ENCODE results near the gene PAPLN. TPM values are rescaled to one million over a fixed set of nuclear protein-coding genes. Genes with fewer than 3 reads are reported as not detected.

Gene PAPLN
- total RNA-seq, 2 donors from 2014 or later = 9.6 to 13.5 TPM

DNA sequence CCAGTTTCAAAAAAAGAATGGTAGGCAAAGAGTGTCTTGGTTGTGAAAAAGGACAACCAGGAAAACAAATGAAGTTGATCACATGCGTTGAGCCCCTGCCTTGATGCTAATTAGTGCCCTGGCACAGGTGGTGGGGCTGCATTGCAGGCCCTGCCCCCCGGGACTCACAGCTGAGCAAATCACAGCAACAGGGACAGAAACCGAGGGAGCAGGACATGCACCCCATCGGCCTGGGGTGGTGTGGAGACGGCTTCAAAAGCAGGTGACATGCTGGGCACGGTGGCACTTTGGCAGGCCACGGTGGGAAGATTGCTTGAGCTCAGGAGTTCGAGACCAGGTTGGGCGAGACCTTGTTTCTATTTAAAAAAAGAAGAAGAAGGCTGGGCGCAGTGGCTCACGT is 1.1 kb upstream of the PAPLN start:
- DNase-seq (no peak), ATAC-seq (no peak)
- H3K9me3 ChIP-seq = no peaks in the 10 kb centered on the region
- no peaks in the 10 kb centered on the region for H3K36me3 ChIP-seq (replicated peaks in 1 of 2; ENCODE audit: insufficient read depth in 1 of 2, low read depth in 2 of 2)
- peaks cover 0 to 18% of the 10 kb centered on the region in 2 donors for H3K27me3 ChIP-seq
- WGBS, 2 donors = 71 to 83% methylated on average over 11 of the region's 11 CpGs
- intact Hi-C loops (cut with DNase I) = no loop called here
- H3K4me1 ChIP-seq = peaks cover 29% of the 10 kb centered on the region
- TF ChIP-seq CTCF (IDR thresholded peaks at IDR 0.05) = no peak
- TF ChIP-seq POLR2A (IDR thresholded peaks at IDR 0.05) = no peak
- no peak overlapping the region for H3K27ac ChIP-seq
- H3K4me3 ChIP-seq = no peak overlapping the region

- no peak overlapping the region for H3K4me3 ChIP-seq
- no peak for TF ChIP-seq POLR2A (IDR thresholded peaks at IDR 0.05)
- TF ChIP-seq CTCF (IDR thresholded peaks at IDR 0.05) = no peak
- H3K27me3 ChIP-seq = peaks cover 0 to 18% of the 10 kb centered on the region in 2 donors
- ATAC-seq (no peak), DNase-seq (no peak)
- WGBS, 2 donors = 71 to 89% methylated on average over 6 of the region's 7 CpGs
- H3K27ac ChIP-seq = no peak overlapping the region
- no peaks in the 10 kb centered on the region for H3K36me3 ChIP-seq (replicated peaks in 1 of 2; ENCODE audit: insufficient read depth in 1 of 2, low read depth in 2 of 2)
- H3K4me1 ChIP-seq = peaks cover 29% of the 10 kb centered on the region
- no peaks in the 10 kb centered on the region for H3K9me3 ChIP-seq
- intact Hi-C loops (cut with DNase I) = no loop called here
Observed at GRCh38 chr14:73236752-73237218, 521 bp upstream of the PAPLN start.

DNA sequence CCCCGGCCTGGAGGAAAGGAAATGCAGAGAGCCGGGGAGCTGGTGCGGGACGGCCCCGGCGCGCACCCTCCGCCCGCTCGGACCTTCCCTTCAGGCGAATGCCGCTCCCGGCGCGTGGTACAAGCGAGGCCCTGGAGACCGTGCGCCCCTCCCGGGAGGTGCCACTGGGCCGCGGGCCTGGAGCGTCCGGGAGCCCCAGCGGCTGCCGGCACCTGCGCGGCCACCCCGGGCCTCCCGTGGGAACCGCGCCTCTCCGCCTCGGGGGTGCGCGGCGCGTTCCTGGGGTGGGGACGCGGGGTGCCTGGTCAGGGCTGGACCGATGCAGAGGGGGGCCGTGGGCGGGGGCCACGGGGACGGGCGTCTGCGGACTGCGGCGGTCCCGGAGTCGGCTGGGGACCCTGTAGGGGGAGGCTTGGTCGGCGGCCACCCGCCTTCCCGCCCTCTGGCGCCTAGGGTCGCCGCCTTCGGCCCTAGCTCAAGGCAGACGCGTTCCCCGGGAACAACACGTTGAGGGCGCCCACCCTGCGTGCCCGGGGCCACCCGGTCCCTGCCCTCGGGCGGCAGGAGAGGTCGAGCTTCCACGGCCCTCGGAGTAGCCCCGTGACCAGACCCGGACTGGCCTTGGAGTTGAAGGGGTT is 599 bp downstream of the PAPLN start:
- Histone ChIP-seq H3K9me3 (no peaks in the 10 kb centered on the region), H3K4me3 (peak overlapping the region in 1 of 2 donors; percentile 35), H3K4me1 (peaks cover 29% of the 10 kb centered on the region), H3K27ac (peak overlapping the region in 1 of 4 donors; percentile 16), H3K36me3 (replicated peaks in 1 of 2; ENCODE audit: insufficient read depth in 1 of 2, low read depth in 2 of 2) (no peaks in the 10 kb centered on the region), H3K27me3 (peaks cover 0 to 18% of the 10 kb centered on the region in 2 donors)
- TF ChIP-seq CTCF (IDR thresholded peaks at IDR 0.05) = no peak
- no peak for TF ChIP-seq POLR2A (IDR thresholded peaks at IDR 0.05)
- DNase-seq (no peak), ATAC-seq (peak; percentile 38)
- 5 to 17% methylated on average over 12 to 49 of the region's 73 CpGs for WGBS, 2 donors
- intact Hi-C loops (cut with DNase I) = no loop called here

GRCh38 chr14:73238424-73238852 is 1.1 kb downstream of the PAPLN start:
- DNase-seq = no peak
- WGBS, 2 donors = 36 to 49% methylated on average over 10 of the region's 10 CpGs
- H3K27me3 ChIP-seq = peaks cover 0 to 18% of the 10 kb centered on the region in 2 donors

More at GRCh38 chr14:73238424-73238852, 1.1 kb downstream of the PAPLN start:
- H3K9me3 ChIP-seq = no peaks in the 10 kb centered on the region
- H3K4me1 ChIP-seq = peaks cover 29% of the 10 kb centered on the region
- intact Hi-C loops (cut with DNase I) = no loop called here
- TF ChIP-seq POLR2A (IDR thresholded peaks at IDR 0.05) (peak in 2 of 3 donors; percentile 21 to 28), CTCF (IDR thresholded peaks at IDR 0.05) (no peak)
- H3K27ac ChIP-seq = peak overlapping the region in 1 of 4 donors; percentile 16
- no peaks in the 10 kb centered on the region for H3K36me3 ChIP-seq (replicated peaks in 1 of 2; ENCODE audit: insufficient read depth in 1 of 2, low read depth in 2 of 2)
- ATAC-seq = peak; percentile 38
- no peak overlapping the region for H3K4me3 ChIP-seq
